GM15510 (cell line): ENCODE results near the gene CEP350.

Experiments
- POLR2A ChIP-seq: IDR thresholded peaks from 3 replicates; pipeline ENCODE4 v1.6.1; 2011; ENCODE audit warnings: borderline replicate concordance; ENCODE audit not compliant: insufficient read length; ENCODE audit errors: extremely low read depth

CEP350 gene

GRCh38 chr1:180061019-180061418, 106.4 kb downstream of the CEP350 start:
- TF ChIP-seq POLR2A = no peak

- TF ChIP-seq POLR2A = no peak
Observed at GRCh38 chr1:180062452-180062971, 107.9 kb downstream of the CEP350 start.

GRCh38 chr1:180065408-180065807, 110.8 kb downstream of the CEP350 start:
- TF ChIP-seq POLR2A = no peak

GRCh38 chr1:180066150-180066549, 111.5 kb downstream of the CEP350 start:
- TF ChIP-seq POLR2A = no peak

GRCh38 chr1:180070286-180070685, 115.7 kb downstream of the CEP350 start:
- TF ChIP-seq POLR2A = no peak

GRCh38 chr1:180071759-180072158, 117.1 kb downstream of the CEP350 start:
- no peak for TF ChIP-seq POLR2A

GRCh38 chr1:180080439-180080838, 125.8 kb downstream of the CEP350 start:
- TF ChIP-seq POLR2A = no peak

- TF ChIP-seq POLR2A = no peak
Observed at GRCh38 chr1:180081474-180081873, 126.9 kb downstream of the CEP350 start.

- TF ChIP-seq POLR2A = no peak
Observed at GRCh38 chr1:180083164-180083563, 128.6 kb downstream of the CEP350 start.

GRCh38 chr1:180084867-180085266, 130.3 kb downstream of the CEP350 start:
- no peak for TF ChIP-seq POLR2A

- no peak for TF ChIP-seq POLR2A
Observed at GRCh38 chr1:180085331-180085730, 130.7 kb downstream of the CEP350 start.

- TF ChIP-seq POLR2A = no peak
Observed at GRCh38 chr1:180092931-180093650, 138.5 kb downstream of the CEP350 start.

GRCh38 chr1:180094705-180095295, 140.2 kb downstream of the CEP350 start:
- TF ChIP-seq POLR2A = no peak

GRCh38 chr1:180096584-180097325, 142.1 kb downstream of the CEP350 start:
- TF ChIP-seq POLR2A = no peak

- TF ChIP-seq POLR2A = no peak
Observed at GRCh38 chr1:180097326-180097605, 142.7 kb downstream of the CEP350 start.

GRCh38 chr1:180101411-180101810, 146.8 kb downstream of the CEP350 start:
- TF ChIP-seq POLR2A = no peak

GRCh38 chr1:180103819-180104218, 149.2 kb downstream of the CEP350 start:
- TF ChIP-seq POLR2A = no peak

- no peak for TF ChIP-seq POLR2A
Observed at GRCh38 chr1:180112091-180112490, 157.5 kb downstream of the CEP350 start.
